WTC11 (cell line): ENCODE results near the gene SRSF9. TPM values are rescaled to one million over a fixed set of nuclear protein-coding genes. Genes with fewer than 3 reads are reported as not detected.
A peak's percentile ranks its signal among the peaks of the same experiment; 100 is the strongest.
"Not testable (repeated sequence)": the region's sequence is repeated elsewhere in the genome, so short reads cannot be mapped to it uniquely, and the experiment has no call there.

Experiments used
- ATAC-seq: fragments of 200-7000 bp; cut with Tn5 transposase; 2 replicates; pipeline ENCODE4 v1.10.0; 2021; ENCODE audit warnings: mild to moderate bottlenecking, moderate library complexity
- CTCF ChIA-PET: fragments of 300-600 bp; sonication (Branson Sonifier 250); formaldehyde crosslinking; loops from one replicate; lab custom pipeline; 2021; ENCODE audit warnings: antibody characterized with exemption; lab: Charles Lee
- POLR2A ChIA-PET: fragments of 350-600 bp; sonication (Branson Sonifier 250); formaldehyde crosslinking; loops from one replicate; lab custom pipeline; 2021; ENCODE audit warnings: antibody characterized with exemption; lab: Charles Lee
- DNase-seq: peaks from one replicate; pipeline ENCODE4 v3.0.0; 2021; ENCODE audit warnings: low spot score
- H3K27ac Mint-ChIP-seq: 2 replicates; pipeline ENCODE4 v1.8.0; 2021; ENCODE audit warnings: mixed read lengths
- H3K27me3 Mint-ChIP-seq: 2 replicates; pipeline ENCODE4 v1.8.0; 2021; ENCODE audit warnings: low read depth, mild to moderate bottlenecking, moderate library complexity, mixed read lengths
- H3K36me3 Mint-ChIP-seq: 2 replicates; pipeline ENCODE4 v1.8.0; 2021; ENCODE audit warnings: mixed read lengths
- H3K4me1 Mint-ChIP-seq: 2 replicates; pipeline ENCODE4 v1.8.0; 2022; ENCODE audit warnings: mixed read lengths
- H3K4me3 Mint-ChIP-seq: 2 replicates; pipeline ENCODE4 v1.8.0; 2021; ENCODE audit warnings: mild to moderate bottlenecking, moderate library complexity, mixed read lengths
- H3K9me3 Mint-ChIP-seq: 2 replicates; pipeline ENCODE4 v1.8.0; 2021; ENCODE audit warnings: mixed read lengths
- AR ChIP-seq: fragments of 250-450 bp; sonication (Bioruptor Pico); IDR thresholded peaks from 2 replicates; pipeline ENCODE4 v1.9.0; 2021; ENCODE audit warnings: mild to moderate bottlenecking
- ARID4B ChIP-seq: sonication (generic); formaldehyde crosslinking; IDR thresholded peaks from 2 replicates; pipeline ENCODE4 v1.8.0; 2023; ENCODE audit warnings: missing genetic modification reagents, mild to moderate bottlenecking, borderline replicate concordance
- ATF1 ChIP-seq: sonication (generic); formaldehyde crosslinking; IDR thresholded peaks from 2 replicates; pipeline ENCODE4 v1.8.1; 2023; ENCODE audit warnings: mild to moderate bottlenecking, moderate library complexity, missing genetic modification reagents
- CBFB ChIP-seq: sonication (generic); formaldehyde crosslinking; IDR thresholded peaks from 2 replicates; pipeline ENCODE4 v1.8.1; 2022; ENCODE audit warnings: mild to moderate bottlenecking, low read depth, missing genetic modification reagents
- E2F5 ChIP-seq: sonication (generic); formaldehyde crosslinking; IDR thresholded peaks from 2 replicates; pipeline ENCODE4 v1.8.1; 2022; ENCODE audit warnings: mild to moderate bottlenecking, moderate library complexity, missing genetic modification reagents
- ETV6 ChIP-seq: sonication (generic); formaldehyde crosslinking; IDR thresholded peaks from 2 replicates; pipeline ENCODE4 v1.8.1; 2022; ENCODE audit warnings: mild to moderate bottlenecking, missing genetic modification reagents
- HMGXB4 ChIP-seq: sonication (generic); formaldehyde crosslinking; IDR thresholded peaks from 2 replicates; pipeline ENCODE4 v1.8.1; 2023; ENCODE audit warnings: mild to moderate bottlenecking, moderate library complexity, missing genetic modification reagents
- RELA ChIP-seq: sonication (generic); formaldehyde crosslinking; IDR thresholded peaks from 2 replicates; pipeline ENCODE4 v1.8.1; 2022; ENCODE audit warnings: missing genetic modification reagents, mild to moderate bottlenecking, borderline replicate concordance
- SP1 ChIP-seq: sonication (generic); formaldehyde crosslinking; conservative IDR thresholded peaks from 2 replicates; pipeline ENCODE4 v1.8.1; 2022; ENCODE audit warnings: missing genetic modification reagents
- TP53 ChIP-seq: sonication (generic); formaldehyde crosslinking; IDR thresholded peaks from 2 replicates; pipeline ENCODE4 v1.8.1; 2023; ENCODE audit warnings: mild to moderate bottlenecking, missing genetic modification reagents
- ZNF121 ChIP-seq: sonication (generic); formaldehyde crosslinking; IDR thresholded peaks from 2 replicates; pipeline ENCODE4 v1.8.0; 2023; ENCODE audit warnings: missing genetic modification reagents
- ZNF423 ChIP-seq: fragments of 250-450 bp; sonication (Bioruptor Pico); IDR thresholded peaks from 2 replicates; pipeline ENCODE4 v2.1.2; 2022; ENCODE audit warnings: mild to moderate bottlenecking, moderate library complexity
- total RNA-seq: library from RNA; stranded (reverse); gene quantifications from 3 replicates; pipeline ENCODE4 v1.2.3, GENCODE V29; 2021

Gene SRSF9
- total RNA-seq, 1 experiment from 2014 or later = 286 TPM

GRCh38 chr12:120469450-120470149 lies at the start of gene SRSF9 (continued):
- TF ChIP-seq HMGXB4 (peak; percentile 92), RELA (no peak), E2F5 (CRISPR knock-in tag) (peak; percentile 74), SP1 (CRISPR knock-in tag) (peak; percentile 57), AR (CRISPR knock-in tag) (no peak), TP53 (peak; percentile 75; the same call in 1 of the 2 replicates), CBFB (peak; percentile 90), ARID4B (CRISPR knock-in tag) (peak; percentile 89), ZNF423 (CRISPR knock-in tag) (peak; percentile 63; the same call in 1 of the 2 replicates)

- not testable (repeated sequence) for H3K9me3 Mint-ChIP-seq, H3K27ac Mint-ChIP-seq, DNase-seq, H3K27me3 Mint-ChIP-seq, H3K4me3 Mint-ChIP-seq, H3K4me1 Mint-ChIP-seq, ATAC-seq
- peak; percentile 91 for TF ChIP-seq ZNF121
- ChIA-PET POLR2A (interaction anchor here (0.7 kb wide), 1 partner anchor 49 kb away, joined by 3 read pairs; no protein-coding TSS in a partner anchor), CTCF (interaction anchor here (1.2 kb wide), 1 partner anchor 86 kb away, joined by 3 read pairs; no protein-coding TSS in a partner anchor)
- H3K36me3 Mint-ChIP-seq = peaks cover 20% of the 10 kb centered on the region
Observed at GRCh38 chr12:120519324-120519723, 49.8 kb upstream of the SRSF9 start.

- ChIA-PET POLR2A (no interaction called here), CTCF (no interaction called here)
- no peak for TF ChIP-seq ATF1
- TF ChIP-seq CBFB = no peak
- no peak for TF ChIP-seq ETV6 (CRISPR knock-in tag)
- no peak for ATAC-seq
- H3K27me3 Mint-ChIP-seq = no peaks in the 10 kb centered on the region
- H3K9me3 Mint-ChIP-seq = no peaks in the 10 kb centered on the region
- H3K36me3 Mint-ChIP-seq = peaks cover 27% of the 10 kb centered on the region
- H3K27ac Mint-ChIP-seq = no peak overlapping the region
- DNase-seq = no peak
- no peaks in the 10 kb centered on the region for H3K4me1 Mint-ChIP-seq
- H3K4me3 Mint-ChIP-seq = no peak overlapping the region
Observed at GRCh38 chr12:120515496-120515895, 45.9 kb upstream of the SRSF9 start.
